ENCODE data around the gene ANKRD13D.

ANKRD13D gene

DNA sequence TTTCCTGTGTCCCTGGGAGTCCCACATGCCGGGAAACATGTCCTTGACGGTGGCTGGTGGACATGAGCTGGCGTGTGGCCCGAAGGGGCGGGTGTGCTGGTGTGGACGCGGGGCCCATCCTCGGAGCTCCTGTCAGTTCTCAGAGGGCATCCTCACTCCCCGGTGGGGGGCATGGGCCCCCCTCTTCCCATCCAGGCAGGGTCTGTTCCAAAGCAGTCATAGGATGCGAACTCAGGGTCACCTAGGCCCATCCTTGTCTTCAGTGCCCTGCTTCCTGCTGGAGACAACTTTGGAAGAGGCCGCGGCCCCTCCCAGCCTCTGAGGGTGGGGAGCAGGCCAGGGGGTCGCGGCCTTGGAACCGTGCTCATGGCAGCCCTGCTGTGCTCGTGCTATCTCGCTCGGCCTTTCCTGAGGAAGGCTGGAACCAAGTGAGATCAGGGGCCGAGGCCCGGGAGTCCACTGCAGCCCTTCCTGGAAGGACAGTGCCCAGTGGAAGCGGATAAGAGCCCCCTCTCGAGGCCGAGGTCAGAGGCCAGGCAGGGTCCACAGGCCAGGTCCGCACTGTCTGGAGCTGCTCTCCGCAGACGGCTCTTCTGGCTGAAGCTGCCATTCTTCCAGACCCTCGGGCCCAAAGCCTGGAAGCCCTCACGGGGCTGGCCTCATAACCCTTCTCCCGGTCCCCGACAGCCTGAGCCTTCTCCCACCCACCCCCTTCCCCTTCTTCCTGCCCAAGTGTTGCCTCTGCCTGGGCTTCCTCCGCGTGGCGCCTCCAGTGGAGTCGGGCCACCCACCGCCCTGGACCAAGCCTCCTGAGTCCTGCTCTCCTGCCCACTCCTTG, 14.1 kb upstream of the ANKRD13D start:
- no peak for DNase-seq

DNA sequence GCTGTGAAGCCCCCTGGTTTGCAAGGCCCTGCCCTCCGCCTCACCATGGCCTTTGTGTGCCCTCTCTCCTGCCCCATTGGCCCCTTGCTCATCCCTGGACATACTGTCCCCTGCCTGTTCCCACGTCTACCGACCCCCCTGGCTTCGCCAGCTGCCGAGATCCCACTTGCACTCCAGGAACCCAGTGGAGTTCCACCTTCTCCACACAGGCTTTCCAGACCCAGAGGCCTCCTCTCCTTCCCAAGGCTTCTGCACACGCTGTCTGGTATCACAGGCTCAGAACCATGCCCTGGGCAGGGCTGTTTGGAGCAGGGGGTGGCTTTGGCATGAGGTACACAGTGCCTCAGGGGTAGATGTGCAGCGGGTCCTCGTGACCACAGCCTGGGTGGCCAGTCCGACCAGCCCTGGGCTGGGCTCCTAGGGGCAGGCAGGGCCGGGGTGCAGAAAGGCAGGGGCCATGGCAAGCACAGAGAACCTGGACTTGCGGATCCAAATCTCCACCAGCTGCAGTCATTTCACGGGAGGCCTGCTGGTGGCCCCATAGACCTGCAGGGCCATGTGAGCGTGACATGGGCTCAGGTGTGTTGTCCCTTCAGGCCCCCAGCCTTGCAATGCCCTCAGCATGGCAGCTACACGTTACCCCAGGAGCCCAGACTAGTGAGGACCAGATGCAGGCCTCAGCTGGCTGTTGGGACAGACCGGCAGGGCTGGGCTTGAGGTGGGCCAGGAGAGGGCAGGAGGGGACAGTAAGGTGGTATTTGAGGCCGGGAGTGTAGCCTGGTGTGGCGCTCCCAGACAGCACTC, 13.3 kb upstream of the ANKRD13D start:
- no peak for DNase-seq

DNA sequence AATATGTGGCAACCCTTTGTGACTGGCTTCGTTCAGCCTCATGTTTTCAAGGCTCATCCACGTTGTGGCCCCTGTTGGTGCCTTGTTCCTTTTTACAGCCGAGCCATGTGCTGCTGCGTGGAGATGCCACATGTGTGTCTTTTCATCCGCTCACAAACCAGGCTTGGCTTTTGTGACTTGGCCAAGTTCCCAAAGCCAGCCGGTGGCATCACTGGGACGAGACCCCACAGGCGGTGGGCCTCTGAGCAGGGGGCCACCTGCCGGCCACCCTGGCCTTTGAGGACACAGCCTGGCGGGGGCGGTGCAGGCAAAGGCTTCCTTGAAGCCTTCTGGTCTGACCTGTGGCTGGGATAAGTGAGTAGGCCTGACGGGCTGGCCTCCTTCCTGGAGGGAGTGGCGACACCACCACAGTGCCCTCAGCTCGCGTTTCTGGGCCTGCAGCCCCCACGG, 12.3 kb upstream of the ANKRD13D start:
- peak in 1 of 2 donors; percentile 33 for DNase-seq

DNA sequence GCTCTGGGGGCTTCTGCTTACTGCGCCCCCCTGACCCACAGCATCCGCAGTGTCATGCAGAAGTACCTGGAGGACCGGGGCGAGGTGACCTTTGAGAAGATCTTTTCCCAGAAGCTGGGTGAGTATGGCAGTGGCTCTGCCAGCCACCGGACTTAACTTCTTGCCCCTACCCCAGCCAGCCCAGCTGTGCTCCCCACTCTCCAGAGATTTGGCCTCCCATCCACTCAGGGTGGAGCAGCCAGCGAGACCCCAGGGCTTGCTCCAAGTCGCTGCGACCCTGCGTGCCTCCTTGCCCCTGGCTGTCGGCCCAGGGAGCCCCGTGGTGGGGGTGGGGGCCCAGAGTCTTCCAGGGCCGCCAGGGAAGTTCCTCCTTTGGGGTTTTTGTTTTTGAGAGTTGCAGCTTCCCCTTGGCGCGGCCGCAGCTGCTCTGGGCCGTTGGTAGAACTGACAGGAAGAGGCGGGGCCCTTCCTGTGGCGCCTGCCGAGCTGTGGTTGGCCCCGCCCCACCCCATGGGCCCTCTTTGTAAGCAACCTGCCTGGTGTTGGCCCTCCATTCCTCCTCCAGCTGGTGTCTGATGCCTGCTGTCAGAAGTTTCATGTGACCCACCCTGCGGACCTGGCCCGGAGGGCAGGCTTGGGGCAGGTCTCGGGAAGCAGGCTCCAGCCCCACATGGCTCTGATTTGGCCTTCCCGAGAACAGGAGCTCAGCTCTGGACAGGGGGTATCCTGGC, 11.7 kb upstream of the ANKRD13D start:
- peak; percentile 94 to 95 for DNase-seq

DNA sequence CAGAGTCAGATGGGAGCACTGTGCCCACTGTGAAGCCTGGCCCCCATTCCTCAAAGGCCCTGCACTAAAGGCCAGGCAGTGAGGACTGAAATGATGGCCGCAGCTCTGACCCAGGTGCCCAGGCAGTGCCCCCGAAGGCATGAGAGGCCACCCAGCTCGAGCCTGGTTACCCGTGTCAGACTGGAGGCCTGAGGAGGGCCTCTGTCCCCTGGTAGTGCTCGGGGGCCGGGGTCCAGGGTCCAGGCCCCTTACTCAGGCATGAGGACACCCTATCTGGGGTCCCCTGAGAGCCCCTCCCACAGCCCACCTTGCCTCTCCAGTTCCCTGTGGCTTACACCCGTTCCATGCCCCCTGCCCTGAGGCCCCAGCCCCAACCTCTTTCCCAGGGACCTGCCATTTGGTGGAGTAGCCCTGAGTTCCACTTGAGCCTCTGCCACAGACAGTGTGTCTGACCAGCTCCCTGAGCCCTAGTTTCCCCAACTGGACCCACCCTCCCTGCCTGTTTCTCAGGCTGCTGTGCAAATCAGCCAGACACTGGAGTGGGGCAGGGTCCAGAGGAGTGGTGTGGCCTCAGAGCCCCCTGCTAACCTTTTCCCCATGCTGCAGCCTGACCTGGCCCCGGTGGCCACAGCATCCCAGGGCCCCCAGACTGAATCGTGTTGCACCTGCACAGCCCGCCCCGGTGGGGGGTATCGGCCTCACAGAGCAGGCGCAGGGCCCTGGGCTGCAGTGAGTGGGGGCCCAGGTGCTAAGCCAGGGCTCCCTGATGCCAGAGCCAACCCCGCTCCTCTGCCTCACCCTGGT, 10.8 kb upstream of the ANKRD13D start:
- no peak for DNase-seq

DNA sequence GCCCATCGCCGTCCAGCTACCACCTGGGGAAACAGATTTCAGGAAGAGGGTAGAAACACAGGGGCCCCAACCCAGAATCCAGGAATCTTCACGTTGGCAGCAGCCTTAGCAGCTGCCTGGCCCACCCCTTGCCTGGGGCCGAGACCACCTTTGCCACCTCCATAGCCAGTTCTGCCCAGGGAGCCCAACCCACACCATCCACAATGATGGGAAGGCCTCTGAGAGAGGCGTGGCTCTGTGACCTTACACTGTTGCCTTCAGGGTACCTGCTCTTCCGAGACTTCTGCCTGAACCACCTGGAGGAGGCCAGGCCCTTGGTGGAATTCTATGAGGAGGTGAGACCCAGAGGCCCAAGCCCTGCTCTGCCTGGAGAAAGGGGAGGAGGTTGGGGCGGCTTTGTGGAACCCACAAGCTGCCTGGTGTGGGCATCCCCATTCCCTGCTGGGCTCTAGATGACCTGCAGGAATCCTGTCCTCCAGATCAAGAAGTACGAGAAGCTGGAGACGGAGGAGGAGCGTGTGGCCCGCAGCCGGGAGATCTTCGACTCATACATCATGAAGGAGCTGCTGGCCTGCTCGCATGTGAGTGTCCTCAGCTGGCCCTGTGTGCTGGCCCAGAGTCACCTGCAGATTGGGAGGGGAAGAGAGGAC, 10.0 kb upstream of the ANKRD13D start:
- no peak for DNase-seq

DNA sequence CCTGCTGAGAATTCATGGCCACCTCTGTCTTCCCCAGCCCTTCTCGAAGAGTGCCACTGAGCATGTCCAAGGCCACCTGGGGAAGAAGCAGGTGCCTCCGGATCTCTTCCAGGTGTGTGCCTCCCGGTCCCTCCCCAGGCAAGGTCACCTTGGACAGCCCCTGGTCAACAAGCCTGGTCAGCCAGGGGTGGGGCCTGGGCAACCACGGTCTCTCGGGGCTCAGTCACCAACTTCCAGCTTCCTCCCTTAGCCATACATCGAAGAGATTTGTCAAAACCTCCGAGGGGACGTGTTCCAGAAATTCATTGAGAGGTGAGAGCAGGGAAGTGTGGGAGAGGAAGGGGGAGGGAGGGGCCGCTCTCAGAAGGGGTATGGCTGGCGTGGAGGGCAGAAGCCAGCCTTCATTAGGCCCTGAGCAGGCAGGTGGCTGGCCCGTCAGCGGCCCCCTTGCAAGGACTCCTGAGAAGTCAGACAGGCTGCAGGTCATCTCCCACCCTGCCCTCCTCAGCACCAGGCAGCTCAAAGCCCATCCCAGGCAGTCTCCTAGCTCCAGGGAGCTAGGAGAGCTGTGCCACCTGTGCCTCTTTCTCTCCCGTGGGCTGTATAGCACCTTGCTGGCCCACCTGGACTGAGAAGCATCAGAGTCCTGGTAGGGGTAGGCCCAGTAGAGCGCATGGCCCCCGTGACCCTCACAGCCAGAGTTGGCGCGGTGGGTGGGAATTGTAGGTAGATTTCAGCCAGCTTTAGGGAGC, 9.3 kb upstream of the ANKRD13D start:
- DNase-seq, result no peak

DNA sequence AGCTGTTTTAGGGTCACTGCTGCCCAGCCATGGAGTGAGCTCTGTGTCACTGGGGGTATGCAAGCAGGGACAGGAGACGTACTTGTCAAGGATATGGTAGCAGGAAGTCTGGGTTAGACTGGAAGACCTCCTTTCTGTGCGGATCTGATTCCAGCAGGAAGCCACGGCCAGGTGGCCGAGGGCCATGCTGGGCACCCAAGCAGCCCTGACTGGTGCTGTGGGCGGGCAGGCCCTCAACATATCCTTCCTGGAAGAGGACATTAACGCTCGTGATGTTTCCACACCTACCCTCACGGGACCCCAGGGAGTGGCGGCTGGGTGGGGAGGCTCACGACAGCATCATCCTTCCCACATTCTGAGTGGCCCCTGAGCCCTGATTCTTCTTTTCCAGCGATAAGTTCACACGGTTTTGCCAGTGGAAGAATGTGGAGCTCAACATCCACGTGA, 8.7 kb upstream of the ANKRD13D start:
- no peak for DNase-seq

DNA sequence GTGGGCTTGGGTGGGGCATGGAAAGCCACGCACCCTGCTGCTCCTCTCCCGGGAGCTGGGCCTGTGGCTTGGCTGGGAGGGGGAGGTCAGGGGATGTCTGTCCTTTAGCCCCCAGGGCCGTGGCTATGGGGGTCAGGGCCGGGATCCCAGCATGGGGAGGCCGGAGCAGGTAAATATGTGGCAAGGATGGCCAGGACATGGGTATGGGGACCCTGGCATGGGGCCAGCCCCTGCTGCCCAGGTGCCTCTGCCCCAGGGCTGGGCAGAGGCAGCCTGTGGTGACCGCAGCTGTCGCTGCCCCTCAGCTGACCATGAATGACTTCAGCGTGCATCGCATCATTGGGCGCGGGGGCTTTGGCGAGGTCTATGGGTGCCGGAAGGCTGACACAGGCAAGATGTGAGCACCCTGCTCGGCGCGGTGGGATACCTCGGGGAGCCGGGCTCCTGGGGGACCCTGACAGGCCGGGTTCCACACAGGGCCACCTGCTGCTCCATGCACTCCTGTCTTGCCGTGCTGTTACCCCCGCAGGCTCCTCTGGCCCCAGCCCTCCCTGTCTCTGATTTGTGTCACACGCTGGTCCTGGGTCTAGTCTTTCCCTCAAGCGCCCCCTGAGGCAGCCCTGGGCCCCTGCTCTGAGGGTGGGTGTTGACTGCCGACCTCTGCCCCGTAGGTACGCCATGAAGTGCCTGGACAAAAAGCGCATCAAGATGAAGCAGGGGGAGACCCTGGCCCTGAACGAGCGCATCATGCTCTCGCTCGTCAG, 8.1 kb upstream of the ANKRD13D start:
- DNase-seq, result no peak

DNA sequence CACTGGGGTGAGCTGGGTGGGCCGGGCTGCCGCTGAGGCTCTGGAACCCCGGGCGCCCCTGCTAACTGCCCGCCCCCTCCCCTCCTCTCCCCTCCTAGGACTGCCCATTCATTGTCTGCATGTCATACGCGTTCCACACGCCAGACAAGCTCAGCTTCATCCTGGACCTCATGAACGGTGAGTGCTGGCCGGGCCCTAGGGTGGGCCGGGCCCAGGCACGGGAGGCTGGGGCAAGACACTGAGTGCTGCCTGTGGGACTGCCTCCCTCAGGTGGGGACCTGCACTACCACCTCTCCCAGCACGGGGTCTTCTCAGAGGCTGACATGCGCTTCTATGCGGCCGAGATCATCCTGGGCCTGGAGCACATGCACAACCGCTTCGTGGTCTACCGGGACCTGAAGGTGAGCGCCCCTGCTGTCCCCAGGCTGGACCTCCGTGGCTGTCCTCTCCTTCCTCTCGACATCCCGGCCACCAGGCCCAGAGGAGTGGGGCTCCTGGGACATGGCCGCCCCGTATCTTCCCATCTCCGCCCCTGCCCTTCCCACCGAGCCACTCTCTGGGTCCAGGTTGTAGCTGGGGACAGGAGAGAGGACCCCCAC, 7.5 kb upstream of the ANKRD13D start:
- no peak for DNase-seq

DNA sequence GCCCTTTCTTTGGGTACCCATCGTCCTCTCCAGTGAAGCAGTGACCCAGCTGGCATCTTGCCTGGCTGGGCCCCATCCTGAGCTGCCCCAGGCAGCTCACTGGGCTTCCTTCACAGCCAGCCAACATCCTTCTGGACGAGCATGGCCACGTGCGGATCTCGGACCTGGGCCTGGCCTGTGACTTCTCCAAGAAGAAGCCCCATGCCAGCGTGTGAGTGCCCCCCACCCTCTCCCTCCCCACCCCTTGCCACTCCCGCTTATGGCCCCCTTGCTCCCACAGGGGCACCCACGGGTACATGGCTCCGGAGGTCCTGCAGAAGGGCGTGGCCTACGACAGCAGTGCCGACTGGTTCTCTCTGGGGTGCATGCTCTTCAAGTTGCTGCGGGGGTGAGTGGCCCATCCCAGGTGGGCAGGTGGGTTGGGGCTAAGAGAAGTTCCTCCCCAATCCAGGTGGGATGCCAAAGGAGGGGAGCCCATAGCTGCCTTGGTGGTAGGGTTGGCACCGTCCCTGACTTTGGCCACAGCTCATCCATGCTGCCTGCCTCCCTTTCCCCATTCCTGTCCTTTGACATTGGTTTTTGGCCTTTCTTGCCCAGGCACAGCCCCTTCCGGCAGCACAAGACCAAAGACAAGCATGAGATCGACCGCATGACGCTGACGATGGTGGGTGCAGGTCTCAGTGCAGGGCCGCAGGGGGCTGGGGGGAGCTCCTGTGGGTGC, 6.8 kb upstream of the ANKRD13D start:
- DNase-seq, result no peak

DNA sequence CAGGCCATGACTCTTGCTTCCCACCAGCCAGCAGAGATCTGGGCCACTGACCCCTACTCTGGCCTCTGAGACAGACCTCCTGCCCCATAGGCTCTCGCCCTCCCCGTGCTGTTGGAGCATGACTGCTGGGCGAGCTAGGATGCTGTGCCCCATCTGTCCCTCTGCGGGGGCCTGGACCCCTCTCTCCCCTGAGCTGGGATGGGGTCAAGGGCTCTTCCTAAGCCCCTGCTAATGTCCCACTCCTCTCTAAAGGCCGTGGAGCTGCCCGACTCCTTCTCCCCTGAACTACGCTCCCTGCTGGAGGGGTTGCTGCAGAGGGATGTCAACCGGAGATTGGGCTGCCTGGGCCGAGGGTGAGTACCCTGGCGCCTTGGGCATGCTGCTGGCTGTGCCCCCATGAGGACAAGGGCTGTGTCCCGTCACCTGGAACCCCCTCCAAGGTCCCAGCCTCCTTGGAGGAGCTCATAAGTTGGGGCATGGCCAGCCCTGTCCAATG, 6.2 kb upstream of the ANKRD13D start:
- no peak for DNase-seq

DNA sequence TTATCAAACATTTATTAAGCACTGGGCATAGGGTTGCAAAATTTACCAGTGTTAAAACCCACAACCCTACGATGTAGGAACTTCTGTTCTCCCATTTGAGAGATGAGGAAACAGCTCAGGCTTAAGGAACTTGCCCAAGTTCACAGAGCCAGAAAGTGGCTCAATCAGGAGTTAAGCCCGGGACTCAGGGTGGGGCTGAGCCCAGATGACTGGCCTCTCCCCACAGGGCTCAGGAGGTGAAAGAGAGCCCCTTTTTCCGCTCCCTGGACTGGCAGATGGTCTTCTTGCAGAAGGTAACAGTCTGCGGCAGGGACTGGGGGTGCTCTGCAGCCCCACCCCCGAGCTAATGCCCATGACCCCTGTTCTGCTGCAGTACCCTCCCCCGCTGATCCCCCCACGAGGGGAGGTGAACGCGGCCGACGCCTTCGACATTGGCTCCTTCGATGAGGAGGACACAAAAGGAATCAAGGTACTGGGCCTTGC, 5.6 kb upstream of the ANKRD13D start:
- peak in 1 of 2 donors; percentile 33 for DNase-seq

DNA sequence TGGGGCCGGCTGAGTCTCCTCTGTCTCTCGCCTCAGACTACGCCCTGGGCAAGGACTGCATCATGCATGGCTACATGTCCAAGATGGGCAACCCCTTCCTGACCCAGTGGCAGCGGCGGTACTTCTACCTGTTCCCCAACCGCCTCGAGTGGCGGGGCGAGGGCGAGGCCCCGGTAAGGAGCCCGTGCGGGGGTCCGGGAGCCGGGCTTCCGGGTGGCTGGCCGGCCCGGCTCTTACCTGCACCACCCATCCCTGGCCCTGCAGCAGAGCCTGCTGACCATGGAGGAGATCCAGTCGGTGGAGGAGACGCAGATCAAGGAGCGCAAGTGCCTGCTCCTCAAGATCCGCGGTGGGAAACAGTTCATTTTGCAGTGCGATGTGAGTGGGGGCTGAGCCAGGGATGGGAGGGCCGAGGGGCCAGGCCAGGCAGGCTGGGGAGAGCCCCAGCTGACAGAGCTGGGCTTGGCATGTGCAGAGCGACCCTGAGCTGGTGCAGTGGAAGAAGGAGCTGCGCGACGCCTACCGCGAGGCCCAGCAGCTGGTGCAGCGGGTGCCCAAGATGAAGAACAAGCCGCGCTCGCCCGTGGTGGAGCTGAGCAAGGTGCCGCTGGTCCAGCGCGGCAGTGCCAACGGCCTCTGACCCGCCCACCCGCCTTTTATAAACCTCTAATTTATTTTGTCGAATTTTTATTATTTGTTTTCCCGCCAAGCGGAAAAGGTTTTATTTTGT, 4.1 kb upstream of the ANKRD13D start:
- DNase-seq, result no peak

DNA sequence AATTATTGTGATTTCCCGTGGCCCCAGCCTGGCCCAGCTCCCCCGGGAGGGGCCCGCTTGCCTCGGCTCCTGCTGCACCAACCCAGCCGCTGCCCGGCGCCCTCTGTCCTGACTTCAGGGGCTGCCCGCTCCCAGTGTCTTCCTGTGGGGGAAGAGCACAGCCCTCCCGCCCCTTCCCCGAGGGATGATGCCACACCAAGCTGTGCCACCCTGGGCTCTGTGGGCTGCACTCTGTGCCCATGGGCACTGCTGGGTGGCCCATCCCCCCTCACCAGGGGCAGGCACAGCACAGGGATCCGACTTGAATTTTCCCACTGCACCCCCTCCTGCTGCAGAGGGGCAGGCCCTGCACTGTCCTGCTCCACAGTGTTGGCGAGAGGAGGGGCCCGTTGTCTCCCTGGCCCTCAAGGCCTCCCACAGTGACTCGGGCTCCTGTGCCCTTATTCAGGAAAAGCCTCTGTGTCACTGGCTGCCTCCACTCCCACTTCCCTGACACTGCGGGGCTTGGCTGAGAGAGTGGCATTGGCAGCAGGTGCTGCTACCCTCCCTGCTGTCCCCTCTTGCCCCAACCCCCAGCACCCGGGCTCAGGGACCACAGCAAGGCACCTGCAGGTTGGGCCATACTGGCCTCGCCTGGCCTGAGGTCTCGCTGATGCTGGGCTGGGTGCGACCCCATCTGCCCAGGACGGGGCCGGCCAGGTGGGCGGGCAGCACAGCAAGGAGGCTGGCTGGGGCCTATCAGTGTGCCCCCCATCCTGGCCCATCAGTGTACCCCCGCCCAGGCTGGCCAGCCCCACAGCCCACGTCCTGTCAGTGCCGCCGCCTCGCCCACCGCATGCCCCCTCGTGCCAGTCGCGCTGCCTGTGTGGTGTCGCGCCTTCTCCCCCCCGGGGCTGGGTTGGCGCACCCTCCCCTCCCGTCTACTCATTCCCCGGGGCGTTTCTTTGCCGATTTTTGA, 3.3 kb upstream of the ANKRD13D start:
- DNase-seq, result peak; percentile 34 to 62

DNA sequence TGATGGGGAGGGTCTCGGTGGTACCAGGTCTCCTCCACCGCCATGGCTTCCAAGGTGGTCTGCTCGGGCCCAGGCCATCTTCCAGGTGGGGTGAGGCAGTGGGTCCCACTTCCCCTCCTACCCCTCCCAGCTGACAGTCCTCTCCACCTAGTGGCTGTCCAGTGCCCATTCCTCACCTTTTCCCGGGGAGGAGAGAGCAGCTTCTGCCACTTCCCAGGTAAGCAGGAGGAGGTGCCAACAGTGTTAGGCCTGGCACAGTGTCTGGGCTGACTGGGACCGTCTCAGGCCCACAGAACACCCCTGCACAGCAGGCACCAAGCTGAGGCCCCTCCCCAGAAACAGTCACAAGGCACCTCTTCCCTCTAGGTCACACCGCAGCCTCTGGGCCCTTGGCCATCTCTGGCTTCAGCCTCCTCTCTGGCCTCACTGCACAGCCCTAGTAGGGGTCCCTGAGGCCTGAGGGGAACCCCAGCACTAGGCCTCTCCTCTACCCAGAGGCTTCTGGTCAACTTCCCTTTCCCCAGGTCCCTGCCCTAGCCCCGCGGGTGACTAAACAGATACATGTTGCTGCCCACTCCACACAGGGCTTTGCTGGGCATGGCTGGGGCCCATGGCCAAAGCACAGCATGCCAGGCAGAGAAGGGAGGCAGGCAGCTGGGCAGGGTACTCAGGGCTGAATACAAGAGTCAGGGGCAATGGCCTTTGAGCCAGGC, 2.3 kb upstream of the ANKRD13D start:
- DNase-seq, result peak in 1 of 2 donors; percentile 54
